Mucosa of rectum (tissue), 2 donors: ENCODE measurements around the gene TSPAN14.

Source experiments
- H3K27ac ChIP-seq, 2 donors: one replicate each; pipeline ENCODE4 v1.7.0; 2013; ENCODE audit warnings: inconsistent platforms in 2 of 2, low read depth in 2 of 2, low read length in 2 of 2
- H3K27me3 ChIP-seq, 2 donors: one replicate each; pipeline ENCODE4 v1.7.0; 2013; ENCODE audit warnings: low read length in 2 of 2; ENCODE audit not compliant: control insufficient read depth in 2 of 2, insufficient read depth in 2 of 2
- H3K36me3 ChIP-seq, 2 donors: one replicate each; pipeline ENCODE4 v1.7.0; 2013; ENCODE audit warnings: low read length in 2 of 2; ENCODE audit not compliant: control insufficient read depth in 2 of 2, insufficient read depth in 2 of 2
- H3K4me1 ChIP-seq, 2 donors: one replicate each; pipeline ENCODE4 v1.7.0; 2013; ENCODE audit warnings: low read length in 2 of 2, mild to moderate bottlenecking in 1 of 2; ENCODE audit not compliant: control insufficient read depth in 2 of 2, insufficient read depth in 2 of 2
- H3K4me3 ChIP-seq, 2 donors: one replicate each; pipeline ENCODE4 v1.7.0; 2013; ENCODE audit warnings: low read length in 2 of 2
- H3K9ac ChIP-seq, 2 donors: one replicate each; pipeline ENCODE4 v1.7.0; 2013; ENCODE audit warnings: low read length in 2 of 2, low read depth in 1 of 2, mild to moderate bottlenecking in 1 of 2
- H3K9me3 ChIP-seq, 2 donors: one replicate each; pipeline ENCODE4 v1.7.0; 2013; ENCODE audit warnings: low read length in 2 of 2; ENCODE audit not compliant: control insufficient read depth in 2 of 2
- donor health status: healthy.
- donor health status: Normal muscosa, but diverticular disease.

Gene TSPAN14

GRCh38 chr10:80454513-80455460, 677 bp downstream of the TSPAN14 start:
- Histone ChIP-seq H3K36me3 (no peaks in the 10 kb centered on the region), H3K9me3 (no peaks in the 10 kb centered on the region), H3K4me3 (peak overlapping the region; percentile 92 to 95), H3K9ac (peak overlapping the region; percentile 90 to 96), H3K27ac (peak overlapping the region; percentile 95 to 98), H3K27me3 (no peaks in the 10 kb centered on the region), H3K4me1 (peaks cover 38 to 41% of the 10 kb centered on the region in 2 donors)

GRCh38 chr10:80455461-80456349, 1.6 kb downstream of the TSPAN14 start:
- Histone ChIP-seq H3K27me3 (no peaks in the 10 kb centered on the region), H3K4me1 (peaks cover 47 to 50% of the 10 kb centered on the region in 2 donors), H3K9ac (peak overlapping the region; percentile 90 to 96), H3K4me3 (peak overlapping the region; percentile 92 to 95), H3K9me3 (no peaks in the 10 kb centered on the region), H3K36me3 (no peaks in the 10 kb centered on the region), H3K27ac (peak overlapping the region; percentile 95 to 98)

DNA sequence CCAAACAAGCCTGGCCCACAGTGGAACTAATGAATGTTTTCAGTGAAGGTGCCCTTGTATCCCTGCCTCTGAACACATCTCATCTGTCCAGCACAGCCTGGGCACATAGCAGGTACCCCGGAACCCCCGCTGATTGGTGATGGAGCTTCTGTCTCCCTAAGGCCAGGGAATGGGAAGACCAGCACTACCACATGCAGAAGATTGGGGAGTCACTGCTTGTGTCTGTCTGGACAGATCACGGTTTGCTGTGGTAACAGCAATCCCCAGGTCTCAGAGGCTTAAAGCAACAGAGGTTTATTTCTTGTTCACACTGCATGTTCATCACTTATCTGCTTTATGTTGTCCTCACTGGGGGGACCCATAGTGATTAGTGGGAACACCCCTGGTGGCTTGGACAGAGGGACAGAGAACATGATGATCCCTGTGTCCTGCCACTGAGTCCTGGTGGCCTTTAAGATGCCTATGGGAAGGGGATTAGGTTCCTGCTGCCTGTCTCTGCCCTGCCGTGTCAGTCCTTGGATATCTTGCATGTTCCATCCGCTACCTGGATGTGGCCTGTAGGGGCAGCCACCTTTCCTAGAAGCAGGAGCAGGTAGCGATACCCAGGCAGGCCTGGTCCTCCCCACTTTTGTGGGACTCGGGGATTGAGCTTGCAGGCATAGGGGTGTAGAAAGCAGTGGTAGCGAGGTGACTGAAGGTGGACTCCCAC, 3.6 kb downstream of the TSPAN14 start:
- Histone ChIP-seq H3K9me3 (no peaks in the 10 kb centered on the region), H3K4me1 (peaks cover 67 to 69% of the 10 kb centered on the region in 2 donors), H3K4me3 (no peak overlapping the region), H3K9ac (peak overlapping the region in 1 of 2 donors; percentile 58), H3K27ac (peak overlapping the region; percentile 73 to 89), H3K27me3 (no peaks in the 10 kb centered on the region), H3K36me3 (no peaks in the 10 kb centered on the region)

DNA sequence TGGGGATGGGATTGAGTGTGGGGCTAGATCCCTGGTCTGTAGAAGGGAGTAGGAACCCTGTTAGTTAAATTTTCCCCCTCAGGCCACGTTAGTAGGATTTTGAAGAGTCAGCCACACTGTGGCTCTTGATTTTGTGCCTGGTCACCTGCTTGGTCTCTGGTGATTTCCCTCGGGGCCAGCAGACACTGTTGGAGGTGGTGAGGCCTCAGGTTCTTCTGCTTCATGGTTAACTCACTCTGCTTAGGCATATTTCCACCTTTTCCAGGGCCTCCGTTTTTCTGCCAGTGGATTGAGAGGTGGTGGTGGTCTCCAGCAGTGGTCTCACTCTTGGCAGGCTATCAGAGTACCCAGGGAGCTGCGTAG, 4.1 kb downstream of the TSPAN14 start:
- peak overlapping the region in 1 of 2 donors; percentile 24 for H3K4me3 ChIP-seq
- H3K4me1 ChIP-seq: peaks cover 72 to 73% of the 10 kb centered on the region in 2 donors
- H3K36me3 ChIP-seq: no peaks in the 10 kb centered on the region
- H3K27ac ChIP-seq: peak overlapping the region; percentile 73 to 89
- H3K27me3 ChIP-seq: no peaks in the 10 kb centered on the region
- H3K9me3 ChIP-seq: no peaks in the 10 kb centered on the region
- H3K9ac ChIP-seq: peak overlapping the region; percentile 27 to 58

DNA sequence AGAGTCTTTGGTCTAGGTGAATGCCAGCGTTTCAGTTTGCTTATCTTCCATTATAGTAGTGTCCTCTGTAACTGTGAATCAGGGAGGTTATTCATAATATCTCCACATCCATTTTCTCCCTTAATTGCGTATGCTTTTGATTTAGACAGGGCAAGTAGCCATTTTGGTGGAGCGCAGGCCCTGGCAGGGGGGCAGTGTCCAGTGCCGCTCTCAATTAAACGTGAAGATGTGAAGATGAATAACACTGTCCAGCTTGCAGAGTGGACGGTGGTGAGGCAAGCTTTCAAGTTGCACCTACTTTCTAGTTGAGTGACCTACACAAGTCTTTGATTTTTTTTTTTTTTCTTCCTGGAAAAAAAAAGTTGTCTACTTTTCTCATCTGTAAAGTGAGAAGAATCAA, 4.5 kb downstream of the TSPAN14 start:
- peak overlapping the region; percentile 21 to 62 for H3K4me3 ChIP-seq
- H3K9ac ChIP-seq: peak overlapping the region; percentile 27 to 58

GRCh38 chr10:80459047-80459865, 5.1 kb downstream of the TSPAN14 start:
- no peaks in the 10 kb centered on the region for H3K36me3 ChIP-seq
- H3K4me3 ChIP-seq: peak overlapping the region; percentile 21 to 62
- peaks cover 81 to 82% of the 10 kb centered on the region in 2 donors for H3K4me1 ChIP-seq
- H3K27ac ChIP-seq: peak overlapping the region; percentile 73 to 89
- H3K9me3 ChIP-seq: no peaks in the 10 kb centered on the region
- peak overlapping the region; percentile 55 to 69 for H3K9ac ChIP-seq
- H3K27me3 ChIP-seq: no peaks in the 10 kb centered on the region

More for the DNA sequence above, 4.5 kb downstream of the TSPAN14 start:
- Histone ChIP-seq H3K9me3 (no peaks in the 10 kb centered on the region), H3K36me3 (no peaks in the 10 kb centered on the region), H3K4me1 (peaks cover 75 to 76% of the 10 kb centered on the region in 2 donors), H3K27ac (peak overlapping the region; percentile 73 to 89), H3K27me3 (no peaks in the 10 kb centered on the region)

DNA sequence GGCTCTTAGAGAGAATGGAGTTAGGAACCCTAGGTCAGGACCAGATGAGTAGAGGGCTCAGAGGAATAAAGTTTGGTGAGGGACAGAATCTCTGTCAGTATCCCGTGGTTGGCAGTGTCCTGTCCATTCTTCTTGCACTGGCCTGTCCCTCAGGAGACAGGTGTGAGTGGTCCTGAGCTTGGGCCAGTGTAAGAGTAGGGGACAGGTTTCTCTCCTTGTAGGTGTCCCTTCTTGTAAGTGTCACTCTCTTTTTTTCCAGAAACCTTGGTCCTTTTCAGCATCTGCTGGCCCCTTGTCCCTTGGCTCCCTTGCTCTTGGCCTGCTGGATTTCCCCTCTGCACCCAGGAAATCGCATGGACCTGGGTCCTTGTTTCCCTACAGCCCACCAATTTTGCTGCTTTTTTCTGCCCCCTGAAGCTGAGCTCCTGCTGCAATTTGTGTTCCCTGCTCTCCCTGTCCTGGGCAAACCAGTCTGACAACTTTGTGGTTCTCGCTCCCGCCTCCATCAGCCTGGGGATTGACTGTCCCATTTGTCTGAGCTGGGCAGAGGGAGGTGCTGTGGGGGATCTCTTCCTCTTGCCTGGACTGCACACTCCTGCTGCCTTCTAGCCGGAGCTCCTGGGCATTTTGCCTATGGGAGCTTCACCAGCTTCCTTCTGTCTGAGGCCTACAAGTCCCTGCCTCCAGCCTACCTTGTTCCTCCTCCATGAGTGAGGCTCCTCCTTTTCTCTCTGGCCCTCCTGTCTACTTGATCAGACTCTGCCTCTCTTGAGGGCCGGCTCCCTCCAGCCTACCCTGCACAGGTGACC, 6.5 kb downstream of the TSPAN14 start:
- Histone ChIP-seq H3K9ac (peak overlapping the region; percentile 55 to 69), H3K27ac (peak overlapping the region; percentile 73 to 89), H3K4me3 (peak overlapping the region; percentile 0 to 10), H3K27me3 (no peaks in the 10 kb centered on the region), H3K36me3 (no peaks in the 10 kb centered on the region), H3K9me3 (no peaks in the 10 kb centered on the region), H3K4me1 (peaks cover 88 to 93% of the 10 kb centered on the region in 2 donors)

DNA sequence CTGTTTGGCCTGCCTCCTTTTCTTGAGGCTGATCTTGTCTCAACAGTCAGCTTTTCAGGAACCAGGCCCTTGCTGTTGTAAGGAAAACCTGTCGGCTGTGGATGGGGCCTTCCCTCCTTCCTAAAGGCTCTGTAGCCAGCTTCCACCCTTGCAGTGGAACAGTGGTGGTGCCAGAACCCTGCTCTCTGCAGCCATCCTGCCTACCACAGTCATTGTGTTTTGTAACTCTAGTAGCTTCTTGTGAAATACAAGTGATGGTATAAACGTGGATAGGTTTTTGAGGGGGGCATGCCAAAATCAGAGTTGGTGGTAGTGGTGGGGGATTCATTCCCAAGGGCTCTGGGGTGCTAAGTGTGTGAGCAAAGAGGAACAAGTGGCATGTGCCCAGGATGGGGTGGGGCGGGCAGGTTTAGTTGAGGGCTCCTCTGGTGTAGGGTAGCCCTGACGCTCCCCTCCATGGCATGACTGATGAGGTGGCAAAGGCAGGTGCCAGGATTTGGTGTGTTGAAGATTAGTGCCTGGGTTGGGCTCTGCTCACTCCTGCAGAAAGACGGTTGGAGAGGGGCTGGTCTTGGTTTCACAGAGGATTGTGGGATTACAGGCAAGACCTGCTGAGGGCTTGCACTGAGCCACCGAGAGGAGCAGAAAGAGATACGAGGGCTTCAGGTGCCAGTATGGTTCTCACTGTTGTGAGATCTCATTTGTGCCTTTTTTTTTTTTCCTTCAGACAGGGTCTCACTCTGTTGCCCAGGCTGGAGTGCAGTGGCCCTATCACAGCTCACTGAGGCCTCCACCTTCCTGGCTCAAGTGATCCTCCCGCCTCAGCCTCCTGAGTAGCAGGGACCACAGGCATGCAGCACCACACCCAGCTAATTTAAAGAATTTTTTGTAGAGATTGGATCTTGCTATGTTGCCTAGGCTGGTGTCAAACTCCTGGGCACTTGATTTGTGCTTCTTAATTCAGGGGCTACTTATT, 7.4 kb downstream of the TSPAN14 start:
- H3K9ac ChIP-seq: peak overlapping the region; percentile 47 to 55
- H3K27me3 ChIP-seq: no peaks in the 10 kb centered on the region
- no peaks in the 10 kb centered on the region for H3K9me3 ChIP-seq
- peak overlapping the region; percentile 73 to 89 for H3K27ac ChIP-seq
- peak overlapping the region in 1 of 2 donors; percentile 10 for H3K4me3 ChIP-seq
- no peaks in the 10 kb centered on the region for H3K36me3 ChIP-seq
- peaks cover 79 to 89% of the 10 kb centered on the region in 2 donors for H3K4me1 ChIP-seq
